GM15510 (cell line): ENCODE results near the gene SMG9.

Source experiments
- POLR2A ChIP-seq: IDR thresholded peaks from 3 replicates; pipeline ENCODE4 v1.6.1; 2011; ENCODE audit warnings: borderline replicate concordance; ENCODE audit not compliant: insufficient read length; ENCODE audit errors: extremely low read depth

Gene SMG9, protein sequence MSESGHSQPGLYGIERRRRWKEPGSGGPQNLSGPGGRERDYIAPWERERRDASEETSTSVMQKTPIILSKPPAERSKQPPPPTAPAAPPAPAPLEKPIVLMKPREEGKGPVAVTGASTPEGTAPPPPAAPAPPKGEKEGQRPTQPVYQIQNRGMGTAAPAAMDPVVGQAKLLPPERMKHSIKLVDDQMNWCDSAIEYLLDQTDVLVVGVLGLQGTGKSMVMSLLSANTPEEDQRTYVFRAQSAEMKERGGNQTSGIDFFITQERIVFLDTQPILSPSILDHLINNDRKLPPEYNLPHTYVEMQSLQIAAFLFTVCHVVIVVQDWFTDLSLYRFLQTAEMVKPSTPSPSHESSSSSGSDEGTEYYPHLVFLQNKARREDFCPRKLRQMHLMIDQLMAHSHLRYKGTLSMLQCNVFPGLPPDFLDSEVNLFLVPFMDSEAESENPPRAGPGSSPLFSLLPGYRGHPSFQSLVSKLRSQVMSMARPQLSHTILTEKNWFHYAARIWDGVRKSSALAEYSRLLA

GRCh38 chr19:43754503-43755255 lies at the start of gene SMG9:
Gene SMG9, minus strand, starts transcription at chr19:43754962. Its CDS starts 4,221 bp downstream, at chr19:43750741.
- TF ChIP-seq POLR2A, result peak; percentile 80

DNA sequence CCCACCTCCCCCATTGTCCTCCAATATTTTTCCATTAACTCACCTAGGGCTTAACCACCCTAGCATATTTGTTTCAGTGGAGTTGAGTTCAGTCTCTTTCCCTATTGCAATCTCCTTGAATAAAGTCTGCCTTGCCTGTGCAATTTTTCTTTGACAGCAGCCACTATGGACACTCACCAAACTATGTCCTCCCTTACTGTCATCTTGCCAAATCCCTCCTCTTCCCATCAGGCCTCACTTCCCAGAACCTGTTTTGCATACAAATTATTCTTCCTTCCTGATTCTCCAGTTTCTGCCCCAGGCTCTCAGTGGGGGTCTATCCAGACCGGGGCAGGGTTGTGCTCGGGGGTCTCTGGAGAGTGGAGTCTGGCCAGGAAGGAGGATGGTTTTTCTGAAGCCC lies 49.7 kb upstream of the SMG9 start:
- no peak for TF ChIP-seq POLR2A

DNA sequence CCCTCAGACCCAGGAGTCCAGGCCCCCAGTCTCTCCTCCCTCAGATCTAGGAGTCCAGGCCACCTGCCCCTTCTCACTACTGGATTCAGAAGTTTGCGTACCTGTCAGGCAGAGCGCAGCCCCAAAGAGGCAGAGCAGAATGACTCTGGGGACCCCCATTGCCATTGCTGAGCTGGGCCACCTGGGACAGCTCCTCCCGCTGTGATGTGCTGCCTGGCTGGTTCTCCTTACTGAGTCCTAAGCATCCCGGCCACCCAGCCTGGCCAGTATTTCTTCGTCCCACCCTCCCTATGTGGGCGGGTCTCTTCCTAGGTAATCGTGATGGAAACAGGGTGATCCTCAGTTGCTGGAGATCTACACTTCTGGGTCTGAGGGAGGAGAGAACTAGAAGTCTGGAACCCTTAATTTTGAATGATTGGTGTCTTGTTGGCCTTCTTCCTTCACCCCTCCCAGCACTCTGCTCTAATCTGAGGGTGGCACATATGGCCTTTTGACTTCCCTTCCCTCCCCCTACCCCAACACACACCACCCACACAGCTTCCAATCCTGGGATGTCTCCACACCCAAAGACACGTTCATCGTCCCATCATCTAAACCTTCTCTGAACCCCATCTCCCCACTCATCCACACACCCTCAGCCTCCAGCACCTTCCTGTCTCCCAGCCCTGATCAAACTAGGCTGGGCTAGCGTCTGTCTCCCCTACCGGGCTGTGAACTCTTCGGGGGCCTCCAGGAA lies 47.6 kb upstream of the SMG9 start, which contains the start of gene LYPD5:
Gene LYPD5 (minus strand): TSS at position 232 of the 736 bp plus-strand sequence. CDS start 67 bp downstream, at position 165.
- TF ChIP-seq POLR2A, result no peak

DNA sequence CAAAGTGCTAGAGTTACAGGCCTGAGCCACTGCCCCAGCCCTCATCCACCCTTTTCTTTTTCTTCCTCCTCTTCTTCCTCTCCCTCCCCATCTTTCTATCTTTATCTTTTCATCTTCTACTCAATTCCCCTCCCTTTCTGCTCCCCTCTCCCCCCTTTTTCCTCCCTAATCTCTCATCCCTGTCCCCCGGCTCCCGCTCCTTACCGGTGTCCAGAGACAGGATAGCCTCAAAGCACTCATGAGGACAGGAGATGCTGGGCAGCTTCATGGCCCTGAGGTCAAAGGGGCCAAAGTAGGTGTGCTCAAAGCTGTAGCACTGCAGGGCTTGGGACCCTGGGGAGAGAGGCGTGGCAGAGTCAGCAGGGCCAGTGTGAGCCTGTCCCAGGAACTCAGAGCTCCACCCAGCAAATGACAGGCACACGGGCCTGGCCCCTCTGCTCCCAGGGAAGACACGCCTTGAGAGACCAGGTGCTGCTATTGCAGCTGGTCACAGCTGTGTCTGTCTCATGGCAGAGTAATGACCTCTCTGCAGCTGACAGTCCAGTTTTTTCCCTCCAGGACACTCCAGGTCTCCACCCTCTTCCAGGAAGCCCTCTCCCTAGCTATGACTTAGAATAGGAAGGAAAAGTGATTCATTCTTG lies 44.9 kb upstream of the SMG9 start:
- no peak for TF ChIP-seq POLR2A

DNA sequence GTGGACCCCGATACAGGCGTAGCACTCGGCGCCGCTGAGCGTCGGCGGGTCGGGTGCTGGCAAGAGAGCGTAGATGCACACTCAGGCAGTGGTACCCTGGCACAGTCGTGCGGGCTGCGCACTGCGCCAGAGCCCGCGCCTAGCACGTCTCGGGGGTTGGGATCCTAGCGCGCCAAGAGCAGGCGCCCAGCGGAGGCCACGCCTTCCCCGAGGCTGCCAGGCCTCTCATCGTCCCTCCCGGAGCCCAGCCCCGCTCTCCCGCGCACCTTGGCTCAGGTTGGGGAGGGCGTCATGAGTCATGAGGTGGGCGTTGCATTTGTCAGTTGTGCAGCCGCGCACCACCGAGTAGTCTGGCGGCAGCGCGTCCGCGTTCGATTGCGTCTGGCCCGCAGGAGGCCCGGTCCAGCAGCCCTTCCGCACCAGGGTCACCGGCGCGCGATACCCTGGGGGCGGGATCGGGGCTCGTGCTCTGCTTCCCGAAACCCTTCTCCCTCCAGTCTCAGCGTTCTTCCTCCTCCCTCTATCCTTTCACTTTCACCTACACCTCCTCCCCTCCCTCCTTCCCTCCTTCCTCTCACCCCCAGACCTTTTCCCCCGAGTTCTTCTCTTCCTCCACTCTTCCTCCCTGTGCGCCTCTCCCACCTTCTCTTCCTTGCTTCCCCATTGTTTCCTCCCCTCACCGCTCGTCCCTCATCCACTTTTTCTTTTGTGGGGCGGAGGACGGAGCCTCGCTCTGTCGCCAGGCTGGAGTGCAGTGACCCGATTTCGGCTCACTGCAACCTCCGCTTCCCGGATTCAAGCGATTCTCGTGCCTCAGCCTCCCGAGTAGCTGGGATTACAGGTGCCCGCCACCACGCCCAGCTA lies 44.0 kb upstream of the SMG9 start:
- no peak for TF ChIP-seq POLR2A

GRCh38 chr19:43798026-43798545 lies 43.3 kb upstream of the SMG9 start:
- TF ChIP-seq POLR2A, result no peak

DNA sequence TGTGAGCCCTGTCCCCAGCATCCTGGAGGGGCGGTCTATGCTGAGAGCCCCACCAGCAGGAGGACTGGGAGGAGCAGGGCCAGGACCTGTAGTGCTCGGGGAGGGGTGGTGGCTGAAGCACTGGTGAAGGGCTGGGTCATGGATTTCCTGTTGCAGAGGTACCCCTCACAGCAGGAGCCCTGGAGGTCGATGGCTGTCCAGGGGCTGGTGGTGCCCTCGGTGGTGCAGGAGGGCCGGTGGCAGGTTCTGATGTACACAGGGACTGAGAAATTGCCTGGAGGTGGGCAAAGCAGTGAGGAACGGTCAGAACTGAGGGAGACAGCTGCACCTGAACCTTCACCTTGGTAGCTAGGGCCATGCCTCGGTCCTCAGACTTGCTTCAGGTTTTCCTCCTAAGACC lies 42.8 kb upstream of the SMG9 start:
- TF ChIP-seq POLR2A, result no peak

GRCh38 chr19:43797118-43797517 lies 42.4 kb upstream of the SMG9 start:
- no peak for TF ChIP-seq POLR2A

DNA sequence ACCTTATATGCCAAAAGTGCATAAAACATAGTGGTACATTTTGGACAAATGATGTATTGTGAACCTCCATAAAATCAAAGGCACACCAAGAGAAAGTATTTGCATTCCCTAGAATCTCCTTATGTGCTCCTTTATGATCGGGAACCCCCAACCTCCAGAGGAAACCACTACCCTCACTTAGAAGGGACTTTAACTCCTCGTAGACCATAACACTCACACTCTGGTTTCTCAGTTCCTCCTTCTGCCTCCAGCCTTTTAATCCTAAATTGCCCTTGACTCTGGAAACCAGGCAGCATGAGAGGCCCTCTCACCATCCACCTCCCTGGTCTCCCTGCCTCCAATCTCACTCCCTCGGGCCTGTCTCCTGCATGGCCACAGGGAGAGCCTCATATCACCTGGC lies 35.8 kb upstream of the SMG9 start:
- TF ChIP-seq POLR2A, result no peak

- TF ChIP-seq POLR2A, result no peak
These were observed 34.3 kb upstream of the SMG9 start for GRCh38 chr19:43789029-43789428.

- TF ChIP-seq POLR2A, result no peak
These were observed 31.9 kb upstream of the SMG9 start for GRCh38 chr19:43786665-43787064.

DNA sequence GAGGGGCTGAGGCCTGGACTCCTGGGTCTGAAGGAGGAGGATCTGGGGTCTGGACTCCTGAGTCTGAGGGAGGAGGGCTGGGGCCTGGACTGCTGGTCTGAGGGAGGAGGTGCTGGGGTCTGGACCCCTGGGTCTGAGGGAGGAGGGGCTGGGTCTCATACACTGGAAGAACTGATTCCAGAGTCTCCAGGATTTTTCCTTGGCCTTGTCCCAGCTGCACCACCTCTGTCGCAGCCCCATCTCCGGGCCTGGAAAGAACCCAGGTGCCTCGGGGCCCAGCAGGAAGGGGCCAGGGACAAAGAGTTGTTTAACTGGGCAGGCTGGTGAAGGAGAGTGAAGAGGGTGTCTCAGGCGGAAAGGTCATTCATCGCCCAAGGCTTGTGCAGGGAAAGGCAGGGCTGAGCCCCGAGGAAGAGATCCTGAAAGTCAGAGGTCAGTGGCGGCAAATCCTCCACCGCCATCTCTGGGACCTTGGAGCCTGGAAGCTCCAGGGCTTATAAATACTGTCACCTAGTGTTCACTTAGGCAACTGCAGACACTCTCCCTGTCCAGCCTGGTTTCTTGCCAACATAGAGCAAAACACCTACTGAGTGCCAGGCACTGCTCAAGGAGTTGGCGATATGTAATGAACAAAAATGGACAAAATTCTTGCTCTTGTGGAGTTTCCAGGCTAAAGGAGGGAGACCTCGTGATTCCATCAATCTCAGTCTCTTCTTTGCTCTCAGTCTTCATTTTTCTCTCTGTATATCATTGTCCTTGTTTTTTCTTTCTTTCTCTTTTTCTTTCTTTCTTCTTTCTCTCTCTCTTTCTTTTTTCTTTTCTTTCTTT lies 30.4 kb upstream of the SMG9 start:
- TF ChIP-seq POLR2A, result no peak
